ENCODE results near the gene FAM111B. TPM values are rescaled to one million over a fixed set of nuclear protein-coding genes. Genes with fewer than 3 reads are reported as not detected.
"Not testable (repeated sequence)": the region's sequence is repeated elsewhere in the genome, so short reads cannot be mapped to it uniquely, and the experiment has no call there.

FAM111B gene
- polyA plus RNA-seq, 2 donors, result 3.1 to 5.3 TPM

GRCh38 chr11:59079086-59079485 lies 28.0 kb upstream of the FAM111B start:
- Histone ChIP-seq H3K36me3 (ENCODE audit: control insufficient read depth in 2 of 2, insufficient read depth in 2 of 2, low read length in 1 of 2) (no peaks in the 10 kb centered on the region), H3K9me3 (ENCODE audit: control insufficient read depth in 2 of 2, insufficient read depth in 1 of 2, low read depth in 1 of 2, low read length in 1 of 2) (peaks cover 0 to 3% of the 10 kb centered on the region in 2 donors), H3K4me3 (ENCODE audit: low read depth in 1 of 2, low read length in 2 of 2) (no peak overlapping the region), H3K4me1 (ENCODE audit: control insufficient read depth in 2 of 2, insufficient read depth in 2 of 2, low read length in 1 of 2) (no peaks in the 10 kb centered on the region), H3K27ac (ENCODE audit: low read depth in 2 of 2, low read length in 1 of 2) (no peak overlapping the region), H3K27me3 (ENCODE audit: control insufficient read depth in 1 of 2, insufficient read depth in 2 of 2, low read length in 2 of 2) (peaks cover 0 to 2% of the 10 kb centered on the region in 2 donors)
- WGBS, 2 donors, result 88% methylated on average over 1 of the region's 1 CpG

GRCh38 chr11:59080421-59080820 lies 26.6 kb upstream of the FAM111B start:
- not testable (repeated sequence) for H3K27ac ChIP-seq (ENCODE audit: low read depth in 2 of 2, low read length in 1 of 2); H3K4me1 ChIP-seq (ENCODE audit: control insufficient read depth in 2 of 2, insufficient read depth in 2 of 2, low read length in 1 of 2); H3K36me3 ChIP-seq (ENCODE audit: control insufficient read depth in 2 of 2, insufficient read depth in 2 of 2, low read length in 1 of 2); H3K9me3 ChIP-seq (ENCODE audit: control insufficient read depth in 2 of 2, insufficient read depth in 1 of 2, low read depth in 1 of 2, low read length in 1 of 2); H3K27me3 ChIP-seq (ENCODE audit: control insufficient read depth in 1 of 2, insufficient read depth in 2 of 2, low read length in 2 of 2); H3K4me3 ChIP-seq (ENCODE audit: low read depth in 1 of 2, low read length in 2 of 2)
- WGBS, 2 donors, result 89 to 92% methylated on average over 2 of the region's 2 CpGs

- H3K27me3 ChIP-seq (ENCODE audit: control insufficient read depth in 1 of 2, insufficient read depth in 2 of 2, low read length in 2 of 2); H3K36me3 ChIP-seq (ENCODE audit: control insufficient read depth in 2 of 2, insufficient read depth in 2 of 2, low read length in 1 of 2); H3K9me3 ChIP-seq (ENCODE audit: control insufficient read depth in 2 of 2, insufficient read depth in 1 of 2, low read depth in 1 of 2, low read length in 1 of 2); H3K4me3 ChIP-seq (ENCODE audit: low read depth in 1 of 2, low read length in 2 of 2); H3K4me1 ChIP-seq (ENCODE audit: control insufficient read depth in 2 of 2, insufficient read depth in 2 of 2, low read length in 1 of 2); H3K27ac ChIP-seq (ENCODE audit: low read depth in 2 of 2, low read length in 1 of 2): not testable (repeated sequence)
- WGBS, 2 donors, result 57 to 69% methylated on average over 4 of the region's 4 CpGs
Observed at GRCh38 chr11:59081430-59082020, 25.5 kb upstream of the FAM111B start.

GRCh38 chr11:59086007-59086406 lies 21.0 kb upstream of the FAM111B start, which contains the start of gene GLYATL1B:
Gene GLYATL1B, plus strand, starts transcription at chr11:59086307. Its CDS starts 0 bp downstream, at chr11:59086307.
- not testable (repeated sequence) for H3K4me3 ChIP-seq (ENCODE audit: low read depth in 1 of 2, low read length in 2 of 2); H3K27me3 ChIP-seq (ENCODE audit: control insufficient read depth in 1 of 2, insufficient read depth in 2 of 2, low read length in 2 of 2); H3K4me1 ChIP-seq (ENCODE audit: control insufficient read depth in 2 of 2, insufficient read depth in 2 of 2, low read length in 1 of 2); H3K27ac ChIP-seq (ENCODE audit: low read depth in 2 of 2, low read length in 1 of 2); H3K9me3 ChIP-seq (ENCODE audit: control insufficient read depth in 2 of 2, insufficient read depth in 1 of 2, low read depth in 1 of 2, low read length in 1 of 2); H3K36me3 ChIP-seq (ENCODE audit: control insufficient read depth in 2 of 2, insufficient read depth in 2 of 2, low read length in 1 of 2)
- WGBS, 2 donors, result 88 to 91% methylated on average over 5 of the region's 5 CpGs

- H3K4me1 ChIP-seq (ENCODE audit: control insufficient read depth in 2 of 2, insufficient read depth in 2 of 2, low read length in 1 of 2), result no peaks in the 10 kb centered on the region
- no peak overlapping the region for H3K4me3 ChIP-seq (ENCODE audit: low read depth in 1 of 2, low read length in 2 of 2)
- H3K27me3 ChIP-seq (ENCODE audit: control insufficient read depth in 1 of 2, insufficient read depth in 2 of 2, low read length in 2 of 2), result no peaks in the 10 kb centered on the region
- H3K9me3 ChIP-seq (ENCODE audit: control insufficient read depth in 2 of 2, insufficient read depth in 1 of 2, low read depth in 1 of 2, low read length in 1 of 2), result no peaks in the 10 kb centered on the region
- H3K27ac ChIP-seq (ENCODE audit: low read depth in 2 of 2, low read length in 1 of 2), result no peak overlapping the region
- H3K36me3 ChIP-seq (ENCODE audit: control insufficient read depth in 2 of 2, insufficient read depth in 2 of 2, low read length in 1 of 2), result no peaks in the 10 kb centered on the region
- WGBS, 2 donors, result 87 to 88% methylated on average over 4 of the region's 4 CpGs
Observed at GRCh38 chr11:59088162-59088561, 18.9 kb upstream of the FAM111B start.

- not testable (repeated sequence) for H3K4me3 ChIP-seq (ENCODE audit: low read depth in 1 of 2, low read length in 2 of 2); H3K9me3 ChIP-seq (ENCODE audit: control insufficient read depth in 2 of 2, insufficient read depth in 1 of 2, low read depth in 1 of 2, low read length in 1 of 2); H3K27me3 ChIP-seq (ENCODE audit: control insufficient read depth in 1 of 2, insufficient read depth in 2 of 2, low read length in 2 of 2); H3K4me1 ChIP-seq (ENCODE audit: control insufficient read depth in 2 of 2, insufficient read depth in 2 of 2, low read length in 1 of 2); H3K27ac ChIP-seq (ENCODE audit: low read depth in 2 of 2, low read length in 1 of 2); H3K36me3 ChIP-seq (ENCODE audit: control insufficient read depth in 2 of 2, insufficient read depth in 2 of 2, low read length in 1 of 2)
Observed at GRCh38 chr11:59093576-59093975, 13.5 kb upstream of the FAM111B start.

GRCh38 chr11:59095225-59095624 lies 11.8 kb upstream of the FAM111B start:
- not testable (repeated sequence) for H3K27me3 ChIP-seq (ENCODE audit: control insufficient read depth in 1 of 2, insufficient read depth in 2 of 2, low read length in 2 of 2); H3K4me1 ChIP-seq (ENCODE audit: control insufficient read depth in 2 of 2, insufficient read depth in 2 of 2, low read length in 1 of 2); H3K4me3 ChIP-seq (ENCODE audit: low read depth in 1 of 2, low read length in 2 of 2); H3K9me3 ChIP-seq (ENCODE audit: control insufficient read depth in 2 of 2, insufficient read depth in 1 of 2, low read depth in 1 of 2, low read length in 1 of 2); H3K27ac ChIP-seq (ENCODE audit: low read depth in 2 of 2, low read length in 1 of 2); H3K36me3 ChIP-seq (ENCODE audit: control insufficient read depth in 2 of 2, insufficient read depth in 2 of 2, low read length in 1 of 2)
- 58 to 83% methylated on average over 1 of the region's 1 CpG for WGBS, 2 donors

GRCh38 chr11:59095972-59096575 lies 11.0 kb upstream of the FAM111B start:
- 66 to 76% methylated on average over 5 of the region's 5 CpGs for WGBS, 2 donors
- H3K9me3 ChIP-seq (ENCODE audit: control insufficient read depth in 2 of 2, insufficient read depth in 1 of 2, low read depth in 1 of 2, low read length in 1 of 2); H3K27me3 ChIP-seq (ENCODE audit: control insufficient read depth in 1 of 2, insufficient read depth in 2 of 2, low read length in 2 of 2); H3K4me3 ChIP-seq (ENCODE audit: low read depth in 1 of 2, low read length in 2 of 2); H3K27ac ChIP-seq (ENCODE audit: low read depth in 2 of 2, low read length in 1 of 2); H3K4me1 ChIP-seq (ENCODE audit: control insufficient read depth in 2 of 2, insufficient read depth in 2 of 2, low read length in 1 of 2); H3K36me3 ChIP-seq (ENCODE audit: control insufficient read depth in 2 of 2, insufficient read depth in 2 of 2, low read length in 1 of 2): not testable (repeated sequence)

- H3K4me3 ChIP-seq (ENCODE audit: low read depth in 1 of 2, low read length in 2 of 2), result no peak overlapping the region
- 89 to 93% methylated on average over 5 of the region's 5 CpGs for WGBS, 2 donors
- no peak overlapping the region for H3K27ac ChIP-seq (ENCODE audit: low read depth in 2 of 2, low read length in 1 of 2)
Observed at GRCh38 chr11:59097113-59097708, 9.8 kb upstream of the FAM111B start.

GRCh38 chr11:59097938-59098337 lies 9.1 kb upstream of the FAM111B start:
- H3K27me3 ChIP-seq (ENCODE audit: control insufficient read depth in 1 of 2, insufficient read depth in 2 of 2, low read length in 2 of 2); H3K27ac ChIP-seq (ENCODE audit: low read depth in 2 of 2, low read length in 1 of 2); H3K36me3 ChIP-seq (ENCODE audit: control insufficient read depth in 2 of 2, insufficient read depth in 2 of 2, low read length in 1 of 2); H3K9me3 ChIP-seq (ENCODE audit: control insufficient read depth in 2 of 2, insufficient read depth in 1 of 2, low read depth in 1 of 2, low read length in 1 of 2); H3K4me3 ChIP-seq (ENCODE audit: low read depth in 1 of 2, low read length in 2 of 2); H3K4me1 ChIP-seq (ENCODE audit: control insufficient read depth in 2 of 2, insufficient read depth in 2 of 2, low read length in 1 of 2): not testable (repeated sequence)
- WGBS, 2 donors, result 74 to 76% methylated on average over 8 of the region's 8 CpGs

More at GRCh38 chr11:59097113-59097708, 9.8 kb upstream of the FAM111B start:
- Histone ChIP-seq H3K9me3 (ENCODE audit: control insufficient read depth in 2 of 2, insufficient read depth in 1 of 2, low read depth in 1 of 2, low read length in 1 of 2) (no peaks in the 10 kb centered on the region), H3K36me3 (ENCODE audit: control insufficient read depth in 2 of 2, insufficient read depth in 2 of 2, low read length in 1 of 2) (no peaks in the 10 kb centered on the region), H3K27me3 (ENCODE audit: control insufficient read depth in 1 of 2, insufficient read depth in 2 of 2, low read length in 2 of 2) (no peaks in the 10 kb centered on the region), H3K4me1 (ENCODE audit: control insufficient read depth in 2 of 2, insufficient read depth in 2 of 2, low read length in 1 of 2) (peaks cover 0 to 1% of the 10 kb centered on the region in 2 donors)

Measured in esophagus (tissue), 2 donors.